ENCODE data around the gene CENPW.

The CENPW gene

GRCh38 chr6:126373344-126373743 lies 33.4 kb downstream of the CENPW start:
- no peak for DNase-seq (ENCODE audit: low spot score)

DNA sequence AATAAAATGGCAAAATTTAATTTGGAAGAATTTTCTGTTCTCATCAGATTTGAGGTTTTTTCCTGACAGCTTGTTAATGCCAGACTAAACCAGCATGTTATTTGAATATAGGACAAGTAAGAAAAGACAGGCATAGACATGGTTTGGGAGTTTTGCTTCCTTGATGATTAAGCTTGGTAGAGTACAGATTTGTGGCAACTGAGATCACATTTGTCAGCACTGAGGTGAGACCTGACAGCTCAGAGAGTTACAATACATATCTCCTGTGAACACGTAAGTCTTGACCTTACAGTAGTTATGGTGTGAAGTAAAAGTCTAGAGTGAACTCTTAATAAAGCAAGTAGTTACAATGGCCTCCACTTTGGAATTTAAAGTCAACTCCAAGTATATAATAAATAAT lies 34.5 kb downstream of the CENPW start:
- DNase-seq (ENCODE audit: low spot score) = no peak

- DNase-seq (ENCODE audit: low spot score) = no peak
Measured at GRCh38 chr6:126376682-126377081, 36.8 kb downstream of the CENPW start.

DNA sequence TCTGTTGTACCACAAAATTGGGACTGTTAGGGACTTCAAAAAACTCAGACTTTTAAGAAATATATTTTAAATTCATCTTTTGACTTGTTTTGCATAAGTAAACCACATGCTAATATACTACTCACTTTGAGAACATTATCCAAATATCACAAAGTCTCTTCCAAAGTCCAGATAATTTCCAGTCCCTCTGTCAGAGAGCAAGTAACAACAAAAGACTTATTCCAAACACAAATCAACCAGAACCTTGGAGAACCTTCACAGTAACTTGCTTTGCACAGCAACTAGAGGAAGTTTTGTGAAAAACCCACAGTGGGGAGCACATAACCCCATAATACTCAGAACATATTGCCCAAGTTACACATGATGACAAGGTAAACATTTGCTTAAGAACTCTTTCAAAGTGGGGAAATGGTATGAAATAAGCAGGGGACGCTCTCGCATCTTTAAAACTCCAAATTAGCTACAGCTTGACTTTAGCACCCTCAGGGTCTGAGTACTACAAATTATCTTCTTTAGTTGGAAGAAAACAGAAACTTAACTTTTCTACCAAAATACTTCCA lies 37.8 kb downstream of the CENPW start:
- DNase-seq (ENCODE audit: low spot score) = no peak

DNA sequence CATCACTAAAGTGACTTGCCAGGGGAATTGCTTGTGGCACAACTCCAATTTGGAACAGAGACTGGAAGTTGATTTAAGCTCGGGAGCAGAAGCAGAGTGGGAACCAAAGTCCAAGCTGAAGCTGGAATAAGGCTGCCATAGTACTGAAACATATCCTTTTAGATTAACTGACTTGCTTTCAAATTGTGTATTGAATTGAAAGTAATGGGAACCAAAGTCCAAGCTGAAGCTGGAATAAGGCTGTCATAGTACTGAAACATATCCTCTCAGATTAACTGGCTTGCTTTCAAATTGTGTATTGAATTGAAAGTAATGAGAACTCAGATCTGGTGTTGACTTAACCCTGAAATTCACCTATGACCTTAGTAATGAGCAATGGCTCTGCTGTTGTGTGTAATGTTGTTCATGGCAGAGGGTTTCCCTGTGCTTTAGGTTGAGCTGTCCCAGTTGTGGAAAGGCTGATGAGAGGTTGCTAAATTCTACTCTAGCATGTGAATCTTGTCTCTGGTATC lies 40.2 kb downstream of the CENPW start:
- DNase-seq (ENCODE audit: low spot score) = no peak

GRCh38 chr6:126381498-126381897 lies 41.6 kb downstream of the CENPW start:
- no peak for DNase-seq (ENCODE audit: low spot score)

GRCh38 chr6:126383203-126383602 lies 43.3 kb downstream of the CENPW start:
- no peak for DNase-seq (ENCODE audit: low spot score)

DNA sequence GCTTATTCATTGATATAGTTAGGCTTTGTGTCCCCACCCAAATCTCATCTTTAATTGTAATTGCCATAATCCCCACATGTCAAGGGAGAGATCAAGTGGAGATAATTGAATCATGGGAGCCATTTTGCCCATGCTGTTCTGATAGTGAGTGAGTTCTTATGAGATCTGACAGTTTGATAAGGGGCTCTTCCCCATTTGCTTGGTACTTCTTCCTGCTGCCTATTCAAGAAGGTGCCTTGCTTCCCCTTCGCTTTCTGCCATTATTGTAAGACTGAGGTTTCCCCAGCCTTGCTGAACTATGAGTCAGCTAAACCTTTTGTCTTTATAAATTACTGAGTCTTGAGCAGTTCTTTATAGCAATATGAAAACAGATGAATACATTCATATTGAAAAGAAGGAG lies 45.6 kb downstream of the CENPW start:
- DNase-seq (ENCODE audit: low spot score) = no peak

DNA sequence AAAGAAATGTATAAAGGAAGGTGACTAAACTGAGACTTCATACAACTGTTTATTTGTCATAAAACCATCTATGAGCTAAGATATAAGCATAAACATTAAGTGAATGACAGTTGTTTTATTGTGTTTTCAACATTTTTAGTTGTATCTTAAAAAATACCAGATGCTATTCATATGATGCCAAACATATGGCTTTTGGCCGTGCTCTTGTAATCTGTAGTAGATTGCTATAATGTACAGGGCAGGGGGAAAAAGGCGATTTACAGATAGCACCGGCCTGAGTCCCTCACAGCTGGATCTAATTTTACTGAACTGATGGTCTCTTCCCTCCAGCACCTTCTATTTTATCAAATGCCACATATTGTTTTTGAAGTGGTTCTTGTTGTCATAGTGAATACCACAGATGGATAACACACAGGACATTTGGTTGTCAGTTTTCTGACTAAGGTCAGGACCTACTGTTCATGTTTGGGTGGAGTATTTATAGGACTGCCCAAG lies 48.2 kb downstream of the CENPW start:
- DNase-seq (ENCODE audit: low spot score) = no peak

- DNase-seq (ENCODE audit: low spot score) = no peak
Measured at GRCh38 chr6:126396131-126396530, 56.2 kb downstream of the CENPW start.
